Lung microvascular endothelial cell (primary cell): ENCODE measurements around the gene GPR176. TPM values are rescaled to one million over a fixed set of nuclear protein-coding genes. Genes with fewer than 3 reads are reported as not detected.

Experiments
- DNase-seq, 2 donors: peaks; one replicate each; pipeline versions ENCODE4 v3.0.0 to v3.0.0-alpha.2; 2010; ENCODE audit warnings: low read depth in 2 of 2
- total RNA-seq: library from RNA; depleted of rRNA; stranded (reverse); fragments of >200 nt; gene quantifications from 2 replicates; pipeline ENCODE4 v1.2.1, GENCODE V29; 2014

The GPR176 gene
- total RNA-seq, 1 donor from 2014 or later = 2.4 TPM

DNA sequence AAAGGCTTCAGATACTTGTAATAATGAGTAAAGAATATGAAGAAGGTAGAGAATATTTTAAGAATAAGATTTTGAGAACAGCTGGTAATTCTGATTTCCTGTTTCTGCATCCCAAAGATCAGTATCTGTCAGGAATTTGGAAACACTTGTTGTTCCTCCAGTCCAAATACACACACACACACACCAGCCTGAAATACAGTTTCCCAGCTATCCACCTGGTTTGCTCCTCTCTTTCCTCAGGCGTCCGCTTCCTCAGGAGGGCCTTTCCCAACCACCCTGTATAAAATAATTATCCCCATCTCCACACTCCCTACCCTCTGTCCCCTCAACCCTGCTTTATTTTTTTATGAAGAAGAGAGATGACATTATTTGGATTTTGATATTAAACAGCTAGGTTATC is 135.4 kb downstream of the GPR176 start:
- no peak for DNase-seq

DNA sequence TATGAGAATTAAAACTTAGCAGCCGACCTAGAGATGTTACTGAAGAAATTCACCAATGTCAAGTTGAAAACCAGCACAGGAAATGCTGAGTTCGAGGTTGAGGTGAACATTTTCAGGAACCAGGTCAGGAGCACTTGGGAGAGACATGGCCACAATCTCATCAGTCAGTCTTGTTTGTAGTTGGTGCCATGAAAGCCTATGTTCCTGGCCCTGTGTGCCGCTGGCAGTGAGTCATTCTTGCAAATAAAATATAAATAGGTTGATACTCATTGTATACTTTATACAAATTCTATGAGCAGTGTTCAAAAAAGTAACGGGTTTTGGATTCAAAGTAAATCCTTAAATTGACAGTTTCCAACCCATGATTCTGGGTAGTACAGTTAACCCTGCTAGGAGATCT is 135.9 kb downstream of the GPR176 start:
- DNase-seq = peak; percentile 51 to 73

DNA sequence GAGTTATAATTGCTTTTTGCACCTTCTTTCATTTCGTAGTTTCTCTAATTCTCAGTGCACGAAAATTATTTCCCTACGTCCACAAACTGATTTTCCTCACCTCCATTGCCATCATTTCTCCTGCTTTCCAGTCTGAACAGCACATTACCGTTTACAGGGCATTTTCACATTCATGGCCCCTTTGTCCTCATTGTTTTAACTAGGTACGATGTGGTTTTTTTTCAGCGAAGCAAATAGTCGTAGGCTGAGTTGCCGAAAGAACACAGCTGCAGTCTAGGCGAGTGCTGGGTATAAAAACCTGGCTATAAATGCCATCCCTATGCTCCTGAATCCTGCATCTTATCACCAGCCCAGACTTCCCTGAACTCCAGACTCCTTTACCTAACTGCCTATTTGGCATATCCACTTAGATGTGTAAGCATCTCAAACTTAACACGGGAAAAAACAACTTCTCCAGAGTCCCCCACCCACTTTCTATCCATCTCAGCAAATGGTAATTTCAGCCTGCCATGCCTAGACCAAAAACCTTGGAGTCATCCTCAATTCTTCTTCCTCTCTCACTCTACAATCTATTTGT is 136.7 kb downstream of the GPR176 start:
- peak; percentile 10 to 39 for DNase-seq

DNA sequence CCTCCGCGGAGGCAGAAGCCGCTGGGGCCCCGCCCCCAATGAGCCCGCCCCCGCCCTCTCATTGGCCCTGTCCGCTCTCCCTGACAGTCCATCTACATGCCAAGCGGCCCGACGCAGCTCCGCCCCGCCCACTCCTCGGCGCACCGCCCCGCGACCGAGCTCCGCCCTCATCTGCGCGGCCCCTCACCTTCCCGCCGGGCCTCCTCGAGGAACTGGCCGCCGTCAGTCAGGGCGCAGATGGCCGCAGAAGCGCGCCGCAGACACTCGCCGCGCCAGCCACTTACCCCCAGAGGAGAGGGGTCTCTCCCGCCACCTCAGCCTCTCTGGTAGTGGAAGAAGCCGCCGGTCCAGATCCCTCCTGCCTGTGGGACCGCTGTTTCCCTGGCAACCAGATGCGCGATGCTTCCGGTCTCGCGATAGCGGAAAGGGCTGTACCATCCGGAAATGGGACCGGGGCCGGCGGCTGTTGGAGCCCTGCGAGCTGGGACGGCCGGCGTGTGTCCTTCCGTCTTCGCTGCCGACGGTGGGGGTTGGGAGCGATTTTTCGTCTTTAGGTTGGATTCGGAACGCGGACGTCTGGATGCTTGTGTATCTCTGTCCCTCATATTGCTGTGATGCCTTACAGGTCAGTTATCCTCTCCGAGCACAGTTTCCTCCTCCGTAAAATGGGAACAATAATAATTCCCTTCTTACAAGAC is 137.5 kb downstream of the GPR176 start, which contains the start of gene FSIP1:
TSS of gene FSIP1 (minus strand) at position 401 of the 698 bp plus-strand sequence. CDS start 6,317 bp downstream, outside the sequence.
- DNase-seq = peak; percentile 96 to 97

DNA sequence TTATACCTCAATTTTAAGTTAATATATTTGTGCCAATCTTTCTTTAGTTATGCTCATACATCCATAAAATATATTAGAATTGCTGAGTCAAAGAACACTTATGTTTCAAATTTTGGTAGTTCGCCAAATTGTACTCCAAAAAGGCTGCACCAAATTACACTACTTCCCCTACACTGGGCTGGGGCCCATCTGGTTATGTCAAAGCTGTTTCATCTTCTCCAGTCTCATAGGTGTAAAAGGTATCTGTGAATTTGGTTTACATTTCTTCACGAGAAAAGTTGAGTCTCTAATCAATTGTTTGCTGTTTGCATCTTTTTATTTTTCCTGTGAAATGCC is 138.1 kb downstream of the GPR176 start:
- DNase-seq = no peak

DNA sequence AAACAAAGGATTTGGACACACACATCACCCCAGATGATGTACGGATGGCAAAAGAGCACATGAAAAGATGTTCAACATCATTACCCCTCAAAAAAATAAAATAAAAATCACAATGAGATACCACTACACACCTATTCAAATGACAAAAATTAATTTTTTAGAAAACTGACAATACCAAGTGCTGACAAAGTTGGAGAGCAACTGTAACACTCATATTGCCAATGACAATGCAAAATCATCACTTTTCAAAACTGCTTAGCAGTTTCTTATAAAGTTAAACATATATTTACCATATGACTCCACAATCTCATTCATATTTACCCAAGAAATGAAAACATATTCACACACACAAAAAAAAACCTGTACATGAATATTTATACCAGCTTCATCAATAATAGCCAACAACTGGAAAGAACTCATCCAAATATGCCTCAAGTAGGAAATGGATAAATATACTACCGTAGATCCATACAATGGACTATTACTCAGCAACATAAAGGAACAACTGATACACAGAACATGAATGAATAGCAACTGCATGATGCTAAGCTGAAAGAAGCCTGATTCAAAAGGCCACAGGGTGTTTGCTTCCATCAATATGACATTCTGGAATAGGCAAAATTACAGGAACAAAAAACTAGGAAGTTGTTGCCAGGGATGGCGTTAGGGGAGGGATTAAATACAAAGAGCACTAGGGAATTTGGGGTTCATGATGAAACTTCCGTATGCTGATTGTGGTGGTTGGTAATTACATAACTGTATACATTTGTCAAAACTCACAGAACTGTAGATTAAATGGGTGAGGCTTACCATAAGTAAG is 138.7 kb downstream of the GPR176 start:
- no peak for DNase-seq

DNA sequence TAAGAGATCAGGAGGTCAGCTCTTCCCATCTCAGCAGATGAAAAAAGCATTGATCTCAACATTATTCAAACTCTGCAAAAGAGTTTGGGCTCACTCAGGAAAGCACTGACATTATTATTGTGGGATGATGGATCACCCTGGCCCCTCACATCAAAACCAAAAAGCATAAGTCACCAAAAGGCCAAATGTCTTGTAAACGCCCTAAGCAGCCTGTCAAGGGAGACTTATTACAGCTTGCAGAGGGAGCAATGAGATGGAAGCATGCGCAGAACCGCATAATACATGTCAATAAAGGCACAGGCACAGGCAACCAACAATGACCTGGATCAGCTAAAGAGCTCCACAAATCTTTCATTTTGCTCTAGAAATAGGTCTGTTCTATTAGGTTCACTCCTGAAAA is 142.0 kb downstream of the GPR176 start:
- DNase-seq = peak in 1 of 2 donors; percentile 43

DNA sequence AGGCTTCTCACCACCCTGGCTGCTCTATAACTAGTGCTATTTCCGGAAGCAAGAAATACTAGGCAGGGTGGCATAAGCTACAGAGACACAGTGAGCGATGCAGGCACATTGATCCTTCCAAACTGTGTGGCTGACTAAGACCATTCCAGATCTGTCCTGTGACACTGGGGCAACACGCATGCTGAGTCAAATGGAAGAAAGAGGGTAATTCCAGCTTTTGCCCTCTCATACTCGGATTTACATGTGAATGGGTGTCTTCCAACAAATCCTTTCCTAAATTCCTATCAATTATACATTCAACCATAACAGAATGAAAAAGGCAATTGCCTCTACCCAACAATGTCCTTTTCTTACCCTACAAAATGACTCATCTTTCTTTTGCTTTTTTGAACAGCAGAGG is 142.6 kb downstream of the GPR176 start:
- no peak for DNase-seq

DNA sequence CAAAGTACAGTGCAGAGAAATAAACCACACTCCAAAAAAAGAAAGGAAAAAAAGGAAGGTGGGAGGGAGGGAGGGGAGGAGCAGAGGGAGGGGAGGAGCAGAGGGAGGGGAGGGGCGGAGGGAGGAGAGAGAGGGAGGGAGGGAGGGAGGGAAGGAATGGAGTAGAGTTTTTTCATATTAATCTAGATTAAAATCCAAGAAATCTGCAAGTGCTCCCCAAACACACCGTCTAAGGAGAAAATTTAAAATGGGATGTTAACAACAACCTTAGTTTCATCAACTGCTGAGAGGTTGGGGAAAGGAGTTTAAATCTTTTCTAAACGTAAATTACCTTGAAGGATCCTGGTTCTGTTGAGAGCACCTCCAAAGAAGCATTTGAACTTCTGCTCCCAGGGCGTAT is 144.0 kb downstream of the GPR176 start:
- DNase-seq = no peak

DNA sequence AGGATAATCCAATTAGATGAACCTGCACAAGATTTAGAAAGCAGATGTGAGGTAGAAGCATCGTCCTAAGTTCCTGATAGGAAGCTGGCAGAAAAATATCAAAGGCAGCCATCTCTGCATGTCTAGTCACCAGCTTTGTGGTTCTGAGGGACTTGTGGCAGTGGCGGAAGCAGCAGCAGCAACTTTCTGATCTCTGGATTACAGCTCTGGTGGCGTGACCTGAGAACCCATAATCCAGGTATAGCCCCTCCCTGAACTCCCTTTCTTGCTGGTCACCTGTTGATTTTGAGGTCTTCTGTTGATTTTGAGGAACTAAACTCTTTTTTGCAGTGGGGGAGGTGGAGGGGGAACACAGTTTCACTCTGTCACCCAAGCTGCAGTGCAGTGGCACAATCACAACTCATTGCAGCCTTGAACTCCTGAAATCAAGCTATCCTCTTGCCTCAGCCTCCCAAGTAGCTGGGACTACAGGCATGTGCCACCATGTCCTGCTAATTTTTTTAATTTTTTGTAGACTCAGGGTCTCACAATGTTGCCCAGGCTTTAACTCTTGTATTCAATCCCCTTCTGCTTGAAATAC is 145.3 kb downstream of the GPR176 start:
- DNase-seq = no peak

DNA sequence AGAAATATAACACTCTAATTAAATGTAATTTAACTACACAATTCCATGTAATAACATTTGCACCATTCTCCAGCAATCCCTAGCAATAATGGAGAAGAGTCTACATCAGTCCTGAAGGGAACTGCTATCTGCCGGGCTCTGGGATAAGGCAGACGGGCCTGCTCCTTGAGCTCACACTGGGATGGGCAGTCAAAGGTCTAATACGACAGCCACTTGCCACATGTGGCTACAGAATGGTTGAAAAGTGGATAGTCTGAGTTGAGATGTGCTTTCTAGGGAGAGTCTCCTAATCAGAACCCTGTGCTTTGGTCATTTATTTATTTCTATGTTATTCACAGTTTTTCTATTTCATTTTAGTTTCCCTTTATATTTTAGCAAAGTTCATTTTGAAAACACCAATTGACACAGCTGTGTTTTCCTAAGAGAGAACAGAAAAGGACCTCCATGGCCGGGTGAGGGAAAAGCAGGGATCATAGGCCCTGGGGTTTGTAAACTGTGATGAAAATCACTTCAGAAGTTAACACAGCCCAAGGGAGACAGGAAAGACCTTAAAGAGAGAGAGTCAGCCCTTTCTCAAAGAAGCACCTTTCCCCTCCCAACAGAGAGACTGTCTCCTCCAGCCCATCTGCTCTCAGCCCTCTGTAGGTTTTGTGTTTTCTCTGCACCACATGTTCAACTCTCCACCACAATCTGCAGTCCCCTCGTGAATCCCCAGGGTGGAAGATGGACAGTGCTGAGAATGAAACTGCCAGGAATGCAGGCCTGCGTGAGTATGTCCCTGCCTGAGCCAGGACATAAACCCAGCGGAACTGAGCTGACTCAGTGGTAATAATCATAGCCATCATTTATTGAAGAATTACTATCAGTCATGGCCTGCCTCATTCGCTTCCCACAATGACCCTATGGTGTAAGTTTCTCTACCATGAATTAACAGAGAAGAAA is 149.0 kb downstream of the GPR176 start:
- DNase-seq = peak; percentile 33 to 40

DNA sequence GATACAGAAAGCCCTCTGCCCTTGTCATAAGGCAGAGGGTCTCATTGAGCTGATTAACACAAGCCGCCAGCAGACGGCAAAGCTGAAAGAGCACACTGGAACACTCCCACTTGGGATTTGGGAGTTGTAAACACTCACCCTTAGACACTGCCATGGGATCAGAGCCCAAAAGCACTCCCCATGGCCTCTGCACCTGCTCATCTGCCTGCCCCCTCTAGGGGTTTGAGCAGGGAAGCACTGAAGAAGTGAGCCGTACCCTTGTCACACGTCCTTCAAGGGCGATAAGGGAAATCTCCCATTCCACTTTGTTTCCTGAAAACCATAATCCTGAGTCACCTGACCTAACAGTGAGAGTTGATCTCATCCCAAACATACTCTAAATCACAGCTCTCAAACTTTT is 152.1 kb downstream of the GPR176 start:
- no peak for DNase-seq

DNA sequence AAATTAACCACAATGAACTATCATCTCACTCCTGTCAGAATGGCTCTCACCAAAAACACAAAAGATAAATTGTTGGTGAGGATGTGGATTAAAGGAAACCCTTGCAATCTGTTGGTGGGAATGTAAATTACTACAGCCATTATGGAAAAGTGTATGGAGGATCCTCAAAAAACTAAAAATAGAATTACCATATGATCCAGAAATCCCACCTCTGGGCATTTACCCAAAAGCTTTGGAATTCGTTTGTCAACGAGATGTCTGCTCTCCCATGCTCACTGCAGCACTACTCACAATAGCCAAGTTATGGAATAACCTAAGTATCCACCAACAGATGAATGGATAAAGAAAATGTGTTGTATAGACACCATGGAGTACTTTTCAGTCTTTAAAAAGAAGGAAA is 159.1 kb downstream of the GPR176 start:
- DNase-seq = peak in 1 of 2 donors; percentile 78

DNA sequence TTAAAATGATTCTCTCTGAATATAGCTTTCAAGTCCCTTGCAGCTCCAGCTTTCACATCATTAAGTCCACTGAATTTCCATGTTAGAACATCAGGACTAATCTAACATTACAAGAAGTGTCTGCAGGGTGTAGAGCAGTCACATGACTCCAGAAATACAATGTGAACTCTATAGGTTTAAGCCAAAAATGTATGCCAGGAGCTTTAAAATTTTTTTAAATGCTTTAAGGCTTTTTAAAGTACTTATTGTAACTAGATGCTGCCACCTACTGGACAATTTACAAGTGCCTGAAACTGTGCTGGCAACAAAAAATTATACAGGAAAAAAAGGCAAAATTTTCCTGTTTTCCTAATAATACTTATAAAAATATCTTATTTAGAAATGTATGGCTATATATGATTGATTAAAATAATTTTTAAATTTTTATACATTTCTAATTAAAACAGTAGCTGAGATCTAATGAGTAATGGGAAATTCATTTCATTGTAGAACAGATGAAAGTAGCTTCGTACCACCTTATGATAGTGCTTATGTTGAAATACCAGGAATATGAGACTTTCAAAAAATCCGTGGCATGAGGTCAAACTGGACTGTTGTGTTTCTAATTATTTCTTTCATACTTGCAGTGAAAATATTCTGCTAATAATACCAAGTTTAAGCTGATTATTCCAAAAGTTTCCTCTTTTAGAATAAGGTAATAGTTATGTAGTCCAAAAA is 163.1 kb downstream of the GPR176 start:
- peak; percentile 77 to 86 for DNase-seq

DNA sequence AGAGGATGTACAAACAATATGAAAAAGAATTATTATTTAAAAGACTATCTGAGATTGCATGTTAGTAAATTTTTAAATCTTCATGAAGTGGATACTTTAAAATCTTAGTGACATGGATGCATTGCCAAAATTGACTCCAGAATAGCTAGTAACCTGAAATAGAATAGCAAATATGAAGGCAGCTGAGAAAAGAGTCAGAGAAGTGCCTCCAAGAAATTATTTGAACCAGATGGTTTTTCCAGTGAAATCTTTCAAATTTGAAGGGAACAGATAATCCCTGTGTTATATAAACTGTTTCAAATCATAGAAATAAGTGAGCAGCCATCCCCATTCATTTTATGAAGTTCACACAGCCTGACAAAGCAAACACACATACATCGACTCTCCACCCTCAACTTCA is 167.1 kb downstream of the GPR176 start:
- DNase-seq = no peak

DNA sequence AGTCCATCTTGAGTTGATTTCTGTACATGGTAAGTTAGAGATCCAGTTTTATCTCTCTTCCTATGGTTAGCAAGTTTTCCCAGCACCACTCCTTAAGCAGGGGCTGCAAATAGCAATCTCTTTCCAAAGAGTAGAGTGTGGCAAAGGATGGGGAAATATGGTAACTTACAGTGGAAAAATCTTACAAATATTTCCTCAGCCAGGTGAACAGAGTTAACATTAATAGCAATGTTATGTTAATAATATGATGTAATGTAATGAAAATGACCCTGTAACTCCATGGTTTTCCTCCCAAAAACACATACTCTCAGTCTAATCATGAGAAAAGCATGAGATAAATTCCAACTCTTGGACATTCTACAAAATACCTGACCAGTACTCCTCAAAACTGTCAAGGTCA is 167.8 kb downstream of the GPR176 start:
- no peak for DNase-seq
